GM18507 (cell line): ENCODE data around the gene FAM50B.

ENCODE experiments used
- DNase-seq: peaks from one replicate; pipeline ENCODE4 v3.0.0; 2011; ENCODE audit warnings: low read depth; ENCODE audit not compliant: insufficient read length; ENCODE audit errors: extremely low spot score
- FAIRE-seq: peaks from 2 replicates; lab custom pipeline; 2011; peaks lifted over from hg19 to GRCh38; lab: Jason Lieb, UNC

FAM50B gene

GRCh38 chr6:3887150-3887700 is 38.1 kb downstream of the FAM50B start:
- DNase-seq (no peak), FAIRE-seq (no peak)

DNA sequence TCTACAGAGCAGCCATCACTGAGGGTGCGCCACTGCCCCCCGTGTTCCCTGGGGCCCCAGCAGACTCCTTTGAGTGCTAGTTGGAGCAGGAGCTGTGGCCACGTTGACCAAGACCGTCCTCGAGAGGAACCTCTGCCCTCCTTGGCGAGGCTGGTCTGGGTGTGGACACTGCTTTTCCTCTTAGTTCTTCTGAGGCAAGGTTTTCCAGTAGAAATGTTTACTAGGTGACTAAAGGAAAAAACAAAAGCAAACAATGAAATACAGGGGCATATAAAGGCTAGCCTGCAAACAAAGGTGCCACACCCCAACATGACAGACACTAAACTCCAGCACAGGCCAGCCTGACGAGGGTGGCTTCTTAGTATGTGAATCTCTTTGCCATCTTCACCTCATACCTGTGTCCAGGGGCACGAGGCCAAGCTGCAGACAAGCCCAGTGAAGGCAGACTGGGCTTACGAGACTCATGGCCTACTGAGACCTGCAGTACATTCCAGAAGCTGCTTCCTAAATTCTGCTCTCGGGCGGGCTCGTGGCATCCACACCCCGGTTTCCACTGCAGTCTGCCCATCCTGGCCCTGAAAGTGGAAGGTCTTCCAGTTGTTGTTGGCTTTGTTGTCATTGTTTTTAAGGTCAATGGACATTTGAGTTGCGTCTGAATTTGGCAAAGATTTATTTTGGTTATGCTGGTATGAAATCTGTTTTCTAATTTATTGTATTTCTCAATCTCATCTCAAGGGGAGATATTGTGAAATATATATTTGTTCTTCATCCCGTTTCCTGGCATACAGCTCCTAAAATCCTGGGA is 39.2 kb downstream of the FAM50B start:
- FAIRE-seq = no peak
- no peak for DNase-seq

DNA sequence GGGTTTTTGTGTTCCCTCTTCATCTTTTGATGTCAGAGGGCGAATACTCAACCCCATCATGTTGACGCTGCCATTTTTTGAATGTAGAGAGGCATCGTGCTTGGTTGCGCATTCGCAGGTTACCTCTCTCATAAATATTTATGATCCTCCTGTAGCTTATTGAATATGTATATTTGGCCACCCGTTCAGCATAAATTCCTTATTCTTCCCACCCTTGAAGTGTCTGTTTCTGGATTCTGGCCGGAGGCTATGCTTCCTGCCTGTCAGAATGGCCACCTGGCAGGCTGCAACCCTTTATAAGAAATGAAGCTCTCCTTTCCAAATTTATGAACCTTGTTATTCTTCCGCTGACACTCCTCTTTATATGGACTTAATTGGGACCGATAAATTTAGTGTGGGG is 40.9 kb downstream of the FAM50B start:
- FAIRE-seq = no peak
- no peak for DNase-seq

- DNase-seq (no peak), FAIRE-seq (no peak)
Observed at GRCh38 chr6:3891883-3892282, 42.7 kb downstream of the FAM50B start.

DNA sequence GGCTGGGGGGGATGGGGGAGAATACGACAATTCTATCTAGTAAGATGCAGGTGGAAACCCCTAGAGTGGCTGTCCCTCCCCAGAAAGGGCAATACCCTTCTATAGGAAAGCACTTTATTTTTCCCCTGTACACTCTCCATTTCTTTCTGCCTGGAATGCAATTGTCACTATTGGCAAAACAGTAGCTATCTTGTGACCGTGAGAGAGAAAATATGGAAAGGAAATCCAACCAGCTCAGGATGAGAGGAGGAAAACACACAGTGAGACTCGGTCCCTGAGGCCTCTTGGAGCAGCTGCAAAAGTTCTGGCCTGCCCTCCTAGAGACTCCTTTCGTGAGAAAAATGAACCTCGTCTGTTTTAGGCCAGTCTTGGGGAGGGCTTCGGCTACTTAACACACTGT is 43.4 kb downstream of the FAM50B start:
- no peak for FAIRE-seq
- DNase-seq = no peak

DNA sequence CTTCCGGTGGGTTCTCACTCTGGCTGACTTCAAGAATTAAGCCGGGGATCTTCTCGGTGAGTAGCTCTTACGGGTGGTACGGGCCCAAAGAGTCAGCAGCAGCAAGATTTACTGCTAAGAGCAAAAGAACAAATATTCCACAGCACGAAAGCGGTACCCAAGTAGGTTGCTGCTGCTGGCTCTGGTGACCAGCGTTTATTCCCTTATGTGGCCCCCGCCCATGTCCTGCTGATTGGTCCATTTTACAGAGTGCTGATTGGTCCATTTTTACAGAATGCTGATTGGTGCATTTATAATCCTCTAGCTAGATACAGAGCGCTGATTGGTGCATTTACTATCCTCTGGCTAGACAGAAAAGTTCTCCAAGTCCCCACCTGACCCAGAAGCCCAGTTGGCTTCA is 44.3 kb downstream of the FAM50B start:
- no peak for DNase-seq
- no peak for FAIRE-seq

DNA sequence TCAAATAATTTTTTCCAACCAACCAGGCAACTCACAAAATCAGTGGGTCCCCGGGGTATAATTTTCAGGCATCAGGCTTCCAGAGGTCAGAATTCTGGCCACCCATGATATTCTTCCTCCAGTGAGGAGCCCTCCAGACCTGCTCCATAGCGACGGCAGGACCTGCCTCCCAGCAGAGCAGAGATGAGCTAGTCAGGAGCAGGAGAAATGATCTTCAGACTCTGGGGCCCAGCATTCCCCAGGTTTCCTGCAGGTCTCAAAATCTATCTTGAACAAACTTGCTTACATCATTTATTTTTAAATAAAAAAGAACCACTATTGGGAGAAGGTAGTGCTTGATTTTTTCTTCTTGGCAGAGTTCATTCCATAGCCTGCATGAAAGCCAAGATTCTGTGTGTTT is 44.7 kb downstream of the FAM50B start:
- FAIRE-seq (no peak), DNase-seq (no peak)

DNA sequence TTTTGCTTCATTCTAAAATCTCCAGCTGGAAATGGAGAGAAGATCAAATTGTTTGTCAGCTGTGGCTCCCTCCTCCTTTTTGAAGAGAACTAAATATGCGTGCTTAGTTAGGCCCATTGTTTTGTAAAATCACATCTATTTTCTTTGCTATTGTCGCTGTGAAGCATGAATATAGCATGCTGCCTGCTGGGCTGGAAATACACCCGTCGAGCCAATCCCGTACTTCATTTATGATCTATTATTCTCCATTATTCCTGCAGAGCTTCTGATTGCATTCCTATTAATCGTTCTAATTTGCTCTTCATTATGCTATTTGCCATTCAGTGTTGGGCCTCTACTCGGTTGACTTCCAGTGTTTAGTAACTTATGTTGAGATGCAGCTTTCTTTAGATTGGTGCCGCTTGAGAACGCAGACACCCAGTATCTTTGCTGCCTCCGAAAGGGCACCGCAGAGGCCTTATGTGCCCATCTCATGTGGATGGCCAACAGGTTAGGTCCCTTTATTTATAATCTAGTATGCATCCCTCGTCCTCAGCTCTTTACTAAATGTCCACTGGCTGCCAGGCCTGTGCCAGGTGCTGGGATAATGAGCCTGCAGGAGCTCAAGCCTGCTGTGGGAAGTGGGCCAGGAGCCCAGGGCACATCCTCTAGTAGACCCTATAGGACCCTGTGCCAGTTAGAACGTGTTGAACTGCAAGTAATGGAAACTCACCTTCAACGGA is 45.6 kb downstream of the FAM50B start:
- FAIRE-seq = no peak

GRCh38 chr6:3895312-3895653 is 46.1 kb downstream of the FAM50B start:
- FAIRE-seq = no peak
- DNase-seq = no peak

More for the DNA sequence above, 45.6 kb downstream of the FAM50B start:
- DNase-seq = no peak

- FAIRE-seq (no peak), DNase-seq (no peak)
Observed at GRCh38 chr6:3895805-3896204, 46.6 kb downstream of the FAM50B start.

GRCh38 chr6:3898265-3898994 is 49.3 kb downstream of the FAM50B start:
- no peak for FAIRE-seq
- DNase-seq = no peak

DNA sequence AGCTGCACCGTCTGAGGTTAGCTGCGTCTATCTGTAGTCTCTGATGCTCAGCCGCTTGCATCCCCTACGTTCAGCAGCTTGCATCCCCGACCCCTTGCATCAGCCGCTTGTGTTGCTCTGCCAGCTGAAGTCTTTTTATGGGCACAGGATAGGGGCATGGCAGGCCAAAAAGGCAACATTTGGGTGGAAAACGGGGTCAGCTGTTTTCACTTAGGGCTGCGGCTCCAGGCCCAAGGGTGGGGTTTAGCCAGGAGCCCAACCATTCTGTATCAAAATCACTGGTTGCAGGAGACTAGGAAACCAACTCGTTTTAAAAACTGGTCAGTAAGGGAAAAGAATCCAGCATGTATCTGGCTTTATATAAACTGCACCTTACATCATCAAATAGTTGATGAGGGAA is 49.9 kb downstream of the FAM50B start:
- FAIRE-seq = no peak
- no peak for DNase-seq

DNA sequence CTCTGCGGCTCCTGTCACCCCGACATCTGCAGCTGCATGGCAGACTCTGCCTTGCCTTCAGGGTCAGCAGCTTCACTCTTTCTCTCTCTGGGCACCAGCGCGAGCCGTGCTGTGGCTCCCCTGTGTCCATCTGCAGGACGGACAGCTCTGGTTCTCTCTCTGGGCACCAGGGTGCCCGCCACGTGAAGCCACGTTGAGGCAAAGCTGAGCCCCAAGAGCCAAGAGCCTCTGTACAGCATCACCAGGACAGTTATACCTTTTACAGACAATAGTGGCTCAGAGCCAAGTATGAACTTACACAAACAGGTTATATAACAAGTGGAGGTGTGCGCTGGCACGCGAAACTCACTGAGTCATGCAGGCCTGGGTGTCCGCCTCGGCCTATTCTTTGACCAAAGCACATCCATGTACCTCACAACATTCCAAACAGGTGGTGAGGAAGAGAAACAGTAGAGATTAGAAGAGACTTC is 50.8 kb downstream of the FAM50B start:
- no peak for DNase-seq

More for the DNA sequence above, 50.8 kb downstream of the FAM50B start:
- FAIRE-seq = no peak
